Bronchial epithelial cell (primary cell): ENCODE measurements around the gene SERP2. TPM values are rescaled to one million over a fixed set of nuclear protein-coding genes. Genes with fewer than 3 reads are reported as not detected.

Experiments
- DNase-seq: peaks from one replicate; pipeline ENCODE4 v3.0.0-alpha.2; 2010; ENCODE audit warnings: low read depth
- FAIRE-seq: peaks from 2 replicates; lab custom pipeline; 2011; peaks lifted over from hg19 to GRCh38; lab: Jason Lieb, UNC
- H3K27me3 ChIP-seq: 2 replicates; pipeline ENCODE4 v1.5.1; 2011; ENCODE audit warnings: low read length; ENCODE audit not compliant: control insufficient read depth, insufficient read depth
- H3K36me3 ChIP-seq: 2 replicates; pipeline ENCODE4 v1.5.1; 2011; ENCODE audit warnings: low read length; ENCODE audit not compliant: control insufficient read depth, insufficient read depth
- H3K4me3 ChIP-seq: 2 replicates; pipeline ENCODE4 v1.5.1; 2011; ENCODE audit warnings: mild to moderate bottlenecking, low read depth, low read length, control low read depth
- CTCF ChIP-seq: IDR thresholded peaks from 2 replicates; pipeline ENCODE4 v1.5.1; 2011; ENCODE audit warnings: mild to moderate bottlenecking, moderate library complexity, low read length, control low read depth, inconsistent platforms; ENCODE audit not compliant: insufficient read depth, severe bottlenecking
- total RNA-seq: library from RNA; depleted of rRNA; stranded (reverse); fragments of >200 nt; gene quantifications from 2 replicates; pipeline ENCODE4 v1.2.1, GENCODE V29; 2014

The SERP2 gene
- total RNA-seq, 1 donor from 2014 or later = 1.1 TPM

- TF ChIP-seq CTCF = no peak
- FAIRE-seq (no peak), DNase-seq (no peak)
These were observed 23.3 kb downstream of the SERP2 start for GRCh38 chr13:44396701-44397580.

GRCh38 chr13:44397766-44398223 is 24.2 kb downstream of the SERP2 start:
- no peak overlapping the region for H3K4me3 ChIP-seq
- no peak for FAIRE-seq
- H3K27me3 ChIP-seq = no peaks in the 10 kb centered on the region
- DNase-seq = no peak
- no peaks in the 10 kb centered on the region for H3K36me3 ChIP-seq
- TF ChIP-seq CTCF = no peak

More at GRCh38 chr13:44396701-44397580, 23.3 kb downstream of the SERP2 start:
- H3K36me3 ChIP-seq = no peaks in the 10 kb centered on the region
- H3K27me3 ChIP-seq = no peaks in the 10 kb centered on the region
- no peak overlapping the region for H3K4me3 ChIP-seq

GRCh38 chr13:44398606-44399005 is 25.0 kb downstream of the SERP2 start:
- FAIRE-seq (no peak), DNase-seq (no peak)
- Histone ChIP-seq H3K4me3 (no peak overlapping the region), H3K27me3 (no peaks in the 10 kb centered on the region), H3K36me3 (no peaks in the 10 kb centered on the region)
- TF ChIP-seq CTCF = no peak

- DNase-seq = no peak
- no peaks in the 10 kb centered on the region for H3K27me3 ChIP-seq
- no peak for TF ChIP-seq CTCF
- FAIRE-seq = no peak
- no peaks in the 10 kb centered on the region for H3K36me3 ChIP-seq
- no peak overlapping the region for H3K4me3 ChIP-seq
These were observed 25.4 kb downstream of the SERP2 start for GRCh38 chr13:44399074-44399473.

GRCh38 chr13:44400736-44401135 is 27.1 kb downstream of the SERP2 start:
- no peak for FAIRE-seq
- no peak for DNase-seq
- Histone ChIP-seq H3K36me3 (no peaks in the 10 kb centered on the region), H3K27me3 (no peaks in the 10 kb centered on the region), H3K4me3 (no peak overlapping the region)
- TF ChIP-seq CTCF = no peak
